Lower leg skin (tissue), 3 donors: ENCODE results near the gene IL11.

ENCODE experiments used
- POLR2A ChIP-seq, 2 donors: fragments of 450-650 bp; IDR thresholded peaks; one replicate each; pipeline ENCODE4 v1.6.1; 2016 to 2017; ENCODE audit warnings: antibody characterized with exemption in 2 of 2, mild to moderate bottlenecking in 1 of 2, moderate library complexity in 1 of 2
- TF ChIP-seq, protein P1 (sequence below), 3 donors: fragments of 450-650 bp; IDR thresholded peaks; one replicate each; pipeline ENCODE4 v1.5.1; 2016; ENCODE audit warnings: antibody characterized with exemption in 3 of 3, mild to moderate bottlenecking in 3 of 3, moderate library complexity in 2 of 3

DNA sequence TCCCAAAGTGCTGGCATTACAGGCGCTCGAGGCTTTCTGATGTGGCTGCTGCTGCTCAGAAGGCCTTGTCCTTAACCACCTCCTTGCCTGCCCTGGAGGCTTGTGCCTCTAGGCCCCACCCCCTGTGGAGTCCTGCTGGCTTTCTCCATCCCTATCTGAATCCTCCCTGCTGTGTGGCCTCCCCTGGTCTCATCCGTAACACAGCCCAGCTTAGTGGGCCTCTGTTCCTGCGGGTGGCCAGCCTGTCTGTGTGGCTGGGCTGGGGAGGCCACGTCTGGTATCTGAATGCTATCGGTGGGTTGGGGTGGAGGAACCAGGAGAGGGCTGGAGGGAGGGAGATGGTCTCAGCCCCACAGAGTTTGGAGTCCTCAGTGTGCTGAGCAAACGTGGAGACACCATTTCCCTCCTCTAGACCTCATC is 20.2 kb upstream of the IL11 start:
- no peak for TF ChIP-seq POLR2A (IDR thresholded peaks at IDR 0.05)
- TF ChIP-seq, protein P1, sequence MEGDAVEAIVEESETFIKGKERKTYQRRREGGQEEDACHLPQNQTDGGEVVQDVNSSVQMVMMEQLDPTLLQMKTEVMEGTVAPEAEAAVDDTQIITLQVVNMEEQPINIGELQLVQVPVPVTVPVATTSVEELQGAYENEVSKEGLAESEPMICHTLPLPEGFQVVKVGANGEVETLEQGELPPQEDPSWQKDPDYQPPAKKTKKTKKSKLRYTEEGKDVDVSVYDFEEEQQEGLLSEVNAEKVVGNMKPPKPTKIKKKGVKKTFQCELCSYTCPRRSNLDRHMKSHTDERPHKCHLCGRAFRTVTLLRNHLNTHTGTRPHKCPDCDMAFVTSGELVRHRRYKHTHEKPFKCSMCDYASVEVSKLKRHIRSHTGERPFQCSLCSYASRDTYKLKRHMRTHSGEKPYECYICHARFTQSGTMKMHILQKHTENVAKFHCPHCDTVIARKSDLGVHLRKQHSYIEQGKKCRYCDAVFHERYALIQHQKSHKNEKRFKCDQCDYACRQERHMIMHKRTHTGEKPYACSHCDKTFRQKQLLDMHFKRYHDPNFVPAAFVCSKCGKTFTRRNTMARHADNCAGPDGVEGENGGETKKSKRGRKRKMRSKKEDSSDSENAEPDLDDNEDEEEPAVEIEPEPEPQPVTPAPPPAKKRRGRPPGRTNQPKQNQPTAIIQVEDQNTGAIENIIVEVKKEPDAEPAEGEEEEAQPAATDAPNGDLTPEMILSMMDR (IDR thresholded peaks at IDR 0.05): no peak
